ENCODE measurements around the gene TNFSF10.

DNA sequence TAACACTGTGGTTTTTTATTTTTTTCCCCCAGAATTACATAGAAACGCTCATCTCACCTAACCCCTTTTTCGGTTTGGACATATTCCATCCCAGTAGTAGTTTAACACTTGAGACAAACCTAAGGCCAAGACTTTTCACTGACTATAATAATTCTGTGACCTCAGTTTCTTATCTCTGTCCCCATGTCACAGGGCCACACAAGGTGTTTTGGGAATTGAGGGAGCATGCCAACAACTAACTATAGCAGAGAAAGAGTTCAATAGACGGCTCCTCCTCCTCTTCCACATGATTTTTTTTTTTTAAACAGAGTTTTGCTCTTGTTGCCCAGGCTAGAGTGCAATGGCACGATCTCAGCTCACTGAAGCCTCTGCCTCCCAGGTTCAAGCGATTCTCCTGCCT lies 47.5 kb downstream of the TNFSF10 start:
- TF ChIP-seq, protein P1, sequence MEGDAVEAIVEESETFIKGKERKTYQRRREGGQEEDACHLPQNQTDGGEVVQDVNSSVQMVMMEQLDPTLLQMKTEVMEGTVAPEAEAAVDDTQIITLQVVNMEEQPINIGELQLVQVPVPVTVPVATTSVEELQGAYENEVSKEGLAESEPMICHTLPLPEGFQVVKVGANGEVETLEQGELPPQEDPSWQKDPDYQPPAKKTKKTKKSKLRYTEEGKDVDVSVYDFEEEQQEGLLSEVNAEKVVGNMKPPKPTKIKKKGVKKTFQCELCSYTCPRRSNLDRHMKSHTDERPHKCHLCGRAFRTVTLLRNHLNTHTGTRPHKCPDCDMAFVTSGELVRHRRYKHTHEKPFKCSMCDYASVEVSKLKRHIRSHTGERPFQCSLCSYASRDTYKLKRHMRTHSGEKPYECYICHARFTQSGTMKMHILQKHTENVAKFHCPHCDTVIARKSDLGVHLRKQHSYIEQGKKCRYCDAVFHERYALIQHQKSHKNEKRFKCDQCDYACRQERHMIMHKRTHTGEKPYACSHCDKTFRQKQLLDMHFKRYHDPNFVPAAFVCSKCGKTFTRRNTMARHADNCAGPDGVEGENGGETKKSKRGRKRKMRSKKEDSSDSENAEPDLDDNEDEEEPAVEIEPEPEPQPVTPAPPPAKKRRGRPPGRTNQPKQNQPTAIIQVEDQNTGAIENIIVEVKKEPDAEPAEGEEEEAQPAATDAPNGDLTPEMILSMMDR (conservative IDR thresholded peaks at IDR 0.05 in 1 of 2, IDR thresholded peaks at IDR 0.05 in 1 of 2; ENCODE audit: extremely low read depth in 1 of 2, insufficient read depth in 1 of 2, low read depth in 1 of 2, low read length in 2 of 2): no peak
- no peak for TF ChIP-seq EZH2 (IDR thresholded peaks at IDR 0.05; ENCODE audit: borderline replicate concordance, low read length)
